Adipocyte (in vitro differentiated cells): Measurements from ENCODE around the gene SEMA3B.
"Not testable (repeated sequence)": the region's sequence is repeated elsewhere in the genome, so short reads cannot be mapped to it uniquely, and the experiment has no call there.

Experiments
- DNase-seq: peaks from one replicate; pipeline ENCODE4 v3.0.0-alpha.2; 2015; ENCODE audit warnings: low read depth
- H3K27me3 ChIP-seq: replicated peaks from 2 replicates; pipeline ENCODE4 v1.7.0; 2013; ENCODE audit warnings: mild to moderate bottlenecking, low read length, moderate library complexity; ENCODE audit not compliant: control insufficient read depth, insufficient read depth
- H3K36me3 ChIP-seq: 2 replicates; pipeline ENCODE4 v1.7.0; 2013; ENCODE audit warnings: low read length, mild to moderate bottlenecking, moderate library complexity; ENCODE audit not compliant: control insufficient read depth, insufficient read depth, severe bottlenecking
- H3K4me1 ChIP-seq: 2 replicates; pipeline ENCODE4 v1.7.0; 2013; ENCODE audit warnings: mild to moderate bottlenecking, low read length, moderate library complexity; ENCODE audit not compliant: control insufficient read depth, insufficient read depth
- H3K4me3 ChIP-seq: 2 replicates; pipeline ENCODE4 v1.7.0; 2013; ENCODE audit warnings: mild to moderate bottlenecking, low read length, moderate library complexity
- H3K9ac ChIP-seq: 2 replicates; pipeline ENCODE4 v1.7.0; 2013; ENCODE audit warnings: mild to moderate bottlenecking, low read length, moderate library complexity
- H3K9me3 ChIP-seq: 2 replicates; pipeline ENCODE4 v1.7.0; 2013; ENCODE audit warnings: mild to moderate bottlenecking, low read length, moderate library complexity; ENCODE audit not compliant: control insufficient read depth

Gene SEMA3B

DNA sequence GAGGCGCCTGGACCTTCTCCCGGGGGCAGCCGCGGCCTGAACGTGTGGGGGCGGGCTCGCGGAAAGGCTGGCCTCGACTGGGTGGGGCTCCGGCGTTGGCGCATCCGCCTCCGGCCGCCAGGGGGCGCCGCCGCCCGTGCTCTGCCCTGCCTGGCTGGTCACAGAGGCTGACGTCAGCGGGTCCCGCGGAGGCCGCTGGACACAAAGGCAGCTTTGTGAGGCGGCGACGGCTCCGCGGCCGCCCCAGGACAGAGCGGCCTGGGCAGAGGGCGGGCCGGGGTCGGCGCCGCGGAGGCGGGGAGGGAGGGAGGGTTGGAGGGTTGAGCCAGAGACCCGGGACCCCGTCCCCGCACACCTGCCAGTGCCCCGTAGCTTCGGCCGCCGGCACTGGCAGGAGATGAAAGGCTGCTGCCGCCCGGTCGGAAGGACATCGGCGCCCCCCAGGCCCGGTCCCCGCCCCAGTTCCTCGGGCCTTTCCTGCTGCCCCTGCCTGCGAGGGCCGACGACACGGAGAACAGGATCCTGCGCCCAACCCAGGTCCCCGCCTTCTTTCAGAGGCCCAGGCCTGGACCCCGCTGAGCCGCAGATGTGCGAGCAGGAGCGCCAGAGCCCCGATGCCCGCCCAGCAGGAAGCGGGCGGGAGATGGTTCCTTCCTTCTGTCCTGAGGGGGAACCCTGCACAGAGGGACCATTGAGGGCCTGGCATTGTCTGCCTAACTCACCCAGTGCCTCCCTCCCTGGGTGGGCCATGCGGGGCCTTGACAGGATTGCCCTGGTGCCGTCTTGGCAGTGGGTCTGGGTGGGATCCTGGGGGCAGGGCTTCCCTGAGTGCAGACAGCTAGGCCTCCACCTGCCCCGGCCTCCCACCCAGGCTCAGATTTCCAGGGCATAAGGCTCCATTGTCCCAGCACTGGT is 8.7 kb upstream of the SEMA3B start:
- H3K4me1 ChIP-seq: peaks cover 37% of the 10 kb centered on the region
- H3K27me3 ChIP-seq: no peaks in the 10 kb centered on the region
- peak; percentile 96 for DNase-seq
- peak overlapping the region; percentile 87 for H3K9ac ChIP-seq
- peak overlapping the region; percentile 76 for H3K4me3 ChIP-seq
- peaks cover 31% of the 10 kb centered on the region for H3K36me3 ChIP-seq
- no peaks in the 10 kb centered on the region for H3K9me3 ChIP-seq

DNA sequence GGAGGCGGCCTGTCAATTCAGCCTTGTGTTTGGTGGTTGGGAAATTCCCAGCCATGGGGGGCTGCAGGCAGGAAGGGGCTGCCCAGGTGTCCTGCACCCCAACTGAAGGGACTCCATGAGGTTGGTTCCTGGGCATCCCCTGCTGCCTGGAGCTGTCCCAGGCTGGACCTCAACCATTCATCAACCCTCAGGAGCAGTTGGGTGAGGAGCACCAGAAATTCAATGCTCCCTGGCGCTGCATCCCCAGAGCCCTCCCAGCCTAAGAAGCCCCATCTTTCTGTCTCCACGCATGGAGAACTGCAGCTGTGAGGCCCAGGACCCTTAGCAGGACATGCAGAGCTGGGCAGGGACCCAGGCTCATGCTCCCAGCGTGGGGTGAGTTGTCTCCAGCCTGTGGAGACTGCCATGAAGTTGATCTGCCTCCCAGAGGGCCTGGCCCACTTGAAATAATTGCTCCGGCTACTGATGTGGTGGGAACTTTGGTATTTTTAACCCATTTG is 8.0 kb upstream of the SEMA3B start:
- peak; percentile 16 for DNase-seq
- no peaks in the 10 kb centered on the region for H3K9me3 ChIP-seq
- peaks cover 39% of the 10 kb centered on the region for H3K4me1 ChIP-seq
- H3K9ac ChIP-seq: peak overlapping the region; percentile 87
- H3K36me3 ChIP-seq: peaks cover 26% of the 10 kb centered on the region
- H3K4me3 ChIP-seq: peak overlapping the region; percentile 76
- H3K27me3 ChIP-seq: no peaks in the 10 kb centered on the region

GRCh38 chr3:50261505-50261904 is 7.4 kb upstream of the SEMA3B start:
- Histone ChIP-seq H3K4me1 (peaks cover 39% of the 10 kb centered on the region), H3K9ac (peak overlapping the region; percentile 87), H3K36me3 (peaks cover 21% of the 10 kb centered on the region), H3K9me3 (no peaks in the 10 kb centered on the region), H3K4me3 (no peak overlapping the region), H3K27me3 (no peaks in the 10 kb centered on the region)
- DNase-seq: no peak

DNA sequence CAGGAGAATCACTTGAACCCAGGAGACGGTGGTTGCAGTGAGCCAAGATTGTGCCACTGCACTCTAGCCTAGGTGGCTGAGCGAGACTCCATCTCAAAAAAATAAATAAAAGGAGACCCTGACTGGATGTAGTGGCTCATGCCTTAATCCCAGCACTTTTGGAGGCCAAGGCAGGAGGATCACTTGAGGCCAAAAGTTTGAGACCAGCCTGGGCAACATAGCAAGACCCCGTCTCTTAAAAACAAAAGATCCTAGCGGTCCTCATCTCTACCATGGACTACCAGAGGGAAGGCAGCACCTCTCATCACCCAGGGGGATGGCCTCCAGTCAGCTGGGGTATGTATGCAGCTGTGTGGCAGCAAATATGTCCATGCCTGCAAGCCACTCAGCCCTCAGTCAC is 6.7 kb upstream of the SEMA3B start:
- H3K9me3 ChIP-seq, DNase-seq, H3K4me3 ChIP-seq, H3K9ac ChIP-seq, H3K27me3 ChIP-seq: not testable (repeated sequence)
- Histone ChIP-seq H3K4me1 (peaks cover 43% of the 10 kb centered on the region), H3K36me3 (peaks cover 14% of the 10 kb centered on the region)

DNA sequence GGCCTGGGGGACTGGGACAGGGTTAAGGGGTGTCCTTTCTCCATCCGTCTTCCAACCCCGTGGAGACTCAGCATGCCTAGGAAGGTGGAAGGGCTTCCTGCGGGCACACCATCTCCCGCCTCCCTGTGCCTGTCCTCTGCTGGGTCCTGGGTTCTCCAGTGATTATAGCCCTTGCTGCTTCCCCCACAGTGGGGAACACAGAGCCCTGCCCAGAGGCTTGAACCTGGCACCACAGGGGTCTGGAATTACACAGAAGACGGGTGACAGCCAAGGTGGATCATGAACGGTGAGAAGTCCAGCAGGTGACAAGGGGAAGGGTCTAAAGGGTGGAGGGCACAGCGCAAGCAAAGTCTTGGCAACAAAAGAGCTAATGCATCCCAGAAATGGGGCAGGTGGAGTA is 6.2 kb upstream of the SEMA3B start:
- H3K4me3 ChIP-seq: no peak overlapping the region
- peaks cover 10% of the 10 kb centered on the region for H3K36me3 ChIP-seq
- H3K4me1 ChIP-seq: peaks cover 48% of the 10 kb centered on the region
- no peaks in the 10 kb centered on the region for H3K27me3 ChIP-seq
- no peaks in the 10 kb centered on the region for H3K9me3 ChIP-seq
- no peak overlapping the region for H3K9ac ChIP-seq
- no peak for DNase-seq

- Histone ChIP-seq H3K9me3 (no peaks in the 10 kb centered on the region), H3K4me1 (peaks cover 53% of the 10 kb centered on the region), H3K4me3 (no peak overlapping the region), H3K9ac (peak overlapping the region; percentile 38), H3K27me3 (no peaks in the 10 kb centered on the region), H3K36me3 (peaks cover under 1% of the 10 kb centered on the region)
- no peak for DNase-seq
These were observed 5.2 kb upstream of the SEMA3B start for GRCh38 chr3:50263478-50264382.

DNA sequence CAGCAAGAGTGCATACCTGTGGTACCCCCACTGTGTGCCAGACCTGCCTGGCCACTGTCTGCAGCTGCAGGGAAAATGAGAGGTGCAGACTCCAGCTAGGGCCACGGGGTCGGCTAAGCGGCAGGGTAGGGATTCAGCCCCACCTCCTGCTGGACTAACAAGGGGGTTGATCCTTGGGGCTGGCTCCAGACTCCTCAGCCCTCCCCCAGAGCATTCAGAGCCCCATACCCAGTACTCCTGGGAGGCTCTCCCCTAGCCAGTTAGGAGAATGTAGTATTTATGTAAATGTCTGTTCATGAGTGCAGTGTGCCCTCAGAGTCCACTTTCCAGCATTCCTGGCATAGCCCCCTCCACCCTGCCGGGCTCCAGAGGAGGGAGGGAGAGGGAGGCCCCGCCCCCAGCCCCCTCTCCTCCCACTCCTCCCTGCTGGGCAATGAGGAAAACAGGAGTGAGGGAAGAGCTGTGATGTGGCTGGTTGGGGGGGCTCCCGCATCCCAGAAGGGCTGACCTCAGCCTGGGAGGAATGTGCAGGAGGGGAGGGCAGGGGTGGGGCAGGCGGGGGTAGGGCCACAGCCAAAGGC is 4.5 kb upstream of the SEMA3B start:
- no peaks in the 10 kb centered on the region for H3K36me3 ChIP-seq
- DNase-seq: peak; percentile 93
- H3K27me3 ChIP-seq: no peaks in the 10 kb centered on the region
- H3K9ac ChIP-seq: peak overlapping the region; percentile 38
- no peak overlapping the region for H3K4me3 ChIP-seq
- H3K9me3 ChIP-seq: no peaks in the 10 kb centered on the region
- H3K4me1 ChIP-seq: peaks cover 60% of the 10 kb centered on the region

GRCh38 chr3:50264964-50265485 is 3.9 kb upstream of the SEMA3B start:
- Histone ChIP-seq H3K9ac (peak overlapping the region; percentile 29), H3K9me3 (no peaks in the 10 kb centered on the region), H3K27me3 (no peaks in the 10 kb centered on the region), H3K4me3 (no peak overlapping the region), H3K36me3 (no peaks in the 10 kb centered on the region), H3K4me1 (peaks cover 62% of the 10 kb centered on the region)
- no peak for DNase-seq

GRCh38 chr3:50265571-50265970 is 3.4 kb upstream of the SEMA3B start:
- Histone ChIP-seq H3K36me3 (no peaks in the 10 kb centered on the region), H3K27me3 (no peaks in the 10 kb centered on the region), H3K4me1 (peaks cover 61% of the 10 kb centered on the region), H3K9ac (no peak overlapping the region), H3K4me3 (no peak overlapping the region), H3K9me3 (no peaks in the 10 kb centered on the region)
- DNase-seq: no peak

DNA sequence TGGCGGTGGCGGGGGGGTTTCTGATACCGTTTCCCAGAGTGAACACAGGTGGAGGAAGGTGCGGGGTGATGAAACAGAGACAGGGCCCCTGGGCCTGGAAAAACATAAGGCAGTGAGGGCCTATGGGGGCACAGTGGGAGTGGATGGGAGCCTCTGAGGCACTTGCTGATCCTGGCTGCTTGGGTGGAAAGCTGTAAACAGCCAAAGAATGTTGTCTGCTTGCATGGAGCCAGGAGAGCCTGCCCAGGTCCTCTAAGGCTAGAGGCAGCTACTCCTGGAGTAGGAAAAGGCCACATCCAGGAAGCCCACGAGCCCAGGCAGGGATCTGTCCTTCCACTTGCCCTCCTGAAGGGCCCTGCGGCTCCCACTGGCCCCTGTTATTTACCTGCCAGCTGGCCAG is 2.9 kb upstream of the SEMA3B start:
- peaks cover 57% of the 10 kb centered on the region for H3K4me1 ChIP-seq
- H3K9me3 ChIP-seq: no peaks in the 10 kb centered on the region
- no peaks in the 10 kb centered on the region for H3K36me3 ChIP-seq
- no peak overlapping the region for H3K4me3 ChIP-seq
- no peak overlapping the region for H3K9ac ChIP-seq
- no peaks in the 10 kb centered on the region for H3K27me3 ChIP-seq
- no peak for DNase-seq
